Suprapubic skin (tissue), 4 donors: ENCODE measurements around the gene DMRTA1. TPM values are rescaled to one million over a fixed set of nuclear protein-coding genes. Genes with fewer than 3 reads are reported as not detected.
"Not testable (repeated sequence)": the region's sequence is repeated elsewhere in the genome, so short reads cannot be mapped to it uniquely, and the experiment has no call there.

Experiments
- DNase-seq, 2 donors: peaks; one replicate each; pipeline ENCODE4 v3.0.0-alpha.2; 2019; ENCODE audit warnings: low spot score in 2 of 2
- H3K27ac ChIP-seq: fragments of 200-600 bp; sonication (generic); one replicate; pipeline ENCODE4 v1.5.1; 2019
- H3K27me3 ChIP-seq: fragments of 200-600 bp; sonication (generic); one replicate; pipeline ENCODE4 v1.5.1; 2019
- H3K36me3 ChIP-seq: fragments of 200-600 bp; sonication (generic); one replicate; pipeline ENCODE4 v1.5.1; 2019
- H3K4me1 ChIP-seq: fragments of 200-600 bp; sonication (generic); one replicate; pipeline ENCODE4 v1.5.1; 2019
- H3K4me3 ChIP-seq: fragments of 200-600 bp; sonication (generic); one replicate; pipeline ENCODE4 v1.5.1; 2019; ENCODE audit warnings: mild to moderate bottlenecking
- H3K9me3 ChIP-seq: fragments of 200-600 bp; sonication (generic); one replicate; pipeline ENCODE4 v1.5.1; 2019
- CTCF ChIP-seq, 2 donors: fragments of 200-600 bp in 1 of 2; fragments of 450-650 bp in 1 of 2; sonication (generic) in 1 of 2; IDR thresholded peaks; one replicate each; pipeline ENCODE4 v1.5.1; 2016 to 2019; ENCODE audit warnings: antibody characterized with exemption in 2 of 2, mild to moderate bottlenecking in 1 of 2, moderate library complexity in 1 of 2
- EP300 ChIP-seq: sonication (generic); formaldehyde crosslinking; IDR thresholded peaks from one replicate; pipeline ENCODE4 v1.6.1; 2017; ENCODE audit warnings: antibody characterized with exemption
- POLR2A ChIP-seq, 2 donors: fragments of 450-650 bp; IDR thresholded peaks; one replicate each; pipeline ENCODE4 v1.6.1; 2017; ENCODE audit warnings: antibody characterized with exemption in 2 of 2, mild to moderate bottlenecking in 2 of 2, moderate library complexity in 2 of 2
- POLR2AphosphoS5 ChIP-seq, 3 donors: sonication (generic); formaldehyde crosslinking; IDR thresholded peaks; one replicate each; pipeline ENCODE4 v1.6.1; 2017; ENCODE audit warnings: antibody characterized with exemption in 3 of 3
- WGBS: methylation state at CpG from one replicate; pipeline ENCODE4 v1.1.5; 2018; 5-methylcytosine and 5-hydroxymethylcytosine counted together
- total RNA-seq, 4 donors: library from RNA; depleted of rRNA; stranded (reverse); fragments of >200 nt; gene quantifications; one replicate each; pipeline ENCODE4 v1.1.0, GENCODE V29; 2016

Gene DMRTA1
- total RNA-seq, 4 donors from 2014 or later, result 0.08 to 0.96 (median 0.22) TPM

- Histone ChIP-seq H3K27ac (no peak overlapping the region), H3K4me3 (no peak overlapping the region), H3K9me3 (peaks cover 5% of the 10 kb centered on the region), H3K4me1 (no peaks in the 10 kb centered on the region), H3K36me3 (no peaks in the 10 kb centered on the region), H3K27me3 (no peaks in the 10 kb centered on the region)
- no peak for TF ChIP-seq CTCF (IDR thresholded peaks at IDR 0.05)
- TF ChIP-seq POLR2A (IDR thresholded peaks at IDR 0.05), result no peak
- no peak for TF ChIP-seq EP300
- TF ChIP-seq POLR2AphosphoS5 (IDR thresholded peaks at IDR 0.05), result no peak
- no peak for DNase-seq
- 75% methylated on average over 2 of the region's 2 CpGs for WGBS
Observed at GRCh38 chr9:22481566-22481965, 34.9 kb downstream of the DMRTA1 start.

GRCh38 chr9:22483528-22484070 lies 37.0 kb downstream of the DMRTA1 start:
- no peaks in the 10 kb centered on the region for H3K27me3 ChIP-seq
- no peaks in the 10 kb centered on the region for H3K36me3 ChIP-seq
- no peaks in the 10 kb centered on the region for H3K4me1 ChIP-seq
- 38% methylated on average over 1 of the region's 1 CpG for WGBS
- no peak for TF ChIP-seq POLR2A (IDR thresholded peaks at IDR 0.05)
- no peak for TF ChIP-seq POLR2AphosphoS5 (IDR thresholded peaks at IDR 0.05)
- no peak for TF ChIP-seq CTCF (IDR thresholded peaks at IDR 0.05)
- no peak for TF ChIP-seq EP300
- peaks cover 5% of the 10 kb centered on the region for H3K9me3 ChIP-seq
- DNase-seq, result no peak
- H3K27ac ChIP-seq, result no peak overlapping the region
- H3K4me3 ChIP-seq, result no peak overlapping the region

GRCh38 chr9:22496197-22496596 lies 49.6 kb downstream of the DMRTA1 start:
- WGBS, result 79% methylated on average over 4 of the region's 4 CpGs
- DNase-seq, H3K4me3 ChIP-seq: not testable (repeated sequence)

More at GRCh38 chr9:22496197-22496596, 49.6 kb downstream of the DMRTA1 start:
- H3K4me1 ChIP-seq, H3K27me3 ChIP-seq, H3K36me3 ChIP-seq, H3K27ac ChIP-seq, H3K9me3 ChIP-seq: not testable (repeated sequence)
